Neural cell (in vitro differentiated cells): ENCODE data around the gene OGA. TPM values are rescaled to one million over a fixed set of nuclear protein-coding genes. Genes with fewer than 3 reads are reported as not detected.

Experiments used
- H2AFZ ChIP-seq: fragments of 200-600, 300-800 bp; sonication (generic), shearing (Covaris generic); 2 replicates; pipeline ENCODE4 v1.6.0; 2014; ENCODE audit warnings: low read depth, mild to moderate bottlenecking, antibody characterized with exemption, low read length, moderate library complexity
- H3F3A ChIP-seq: fragments of 200-600 bp; shearing (Covaris generic); 2 replicates; pipeline ENCODE4 v1.6.1; 2016; ENCODE audit warnings: mild to moderate bottlenecking, moderate library complexity, mixed read lengths, antibody characterized with exemption, low read length; ENCODE audit not compliant: insufficient read depth, poor library complexity, severe bottlenecking
- H3K27ac ChIP-seq: fragments of 200-600, 300-800 bp; sonication (generic), shearing (Covaris generic); 2 replicates; pipeline ENCODE4 v1.5.1; 2014; ENCODE audit warnings: mild to moderate bottlenecking, low read length, moderate library complexity
- H3K27me3 ChIP-seq: fragments of 300-800, 200-600 bp; sonication (generic), shearing (Covaris generic); 2 replicates; pipeline ENCODE4 v1.6.0; 2014; ENCODE audit warnings: mild to moderate bottlenecking, low read depth, low read length, moderate library complexity; ENCODE audit not compliant: insufficient read depth
- H3K36me3 ChIP-seq: fragments of 300-800, 200-600 bp; sonication (generic), shearing (Covaris generic); 2 replicates; pipeline ENCODE4 v1.5.1; 2014; ENCODE audit warnings: mild to moderate bottlenecking, antibody characterized with exemption, low read length, moderate library complexity; ENCODE audit not compliant: insufficient read depth
- H3K4me2 ChIP-seq: fragments of 300-800, 200-600 bp; sonication (generic), shearing (Covaris generic); 2 replicates; pipeline ENCODE4 v1.6.0; 2014; ENCODE audit warnings: mild to moderate bottlenecking, low read length
- H3K4me3 ChIP-seq: fragments of 300-800, 200-600 bp; sonication (generic), shearing (Covaris generic); 2 replicates; pipeline ENCODE4 v1.5.1; 2014; ENCODE audit warnings: mild to moderate bottlenecking, low read length, moderate library complexity
- H3K79me2 ChIP-seq: fragments of 200-600 bp; shearing (Covaris generic); replicated peaks from 2 replicates; pipeline ENCODE4 v1.6.0; 2014; ENCODE audit warnings: mild to moderate bottlenecking, low read length, moderate library complexity; ENCODE audit not compliant: insufficient read depth
- H3K9ac ChIP-seq: fragments of 300-800, 200-600 bp; sonication (generic), shearing (Covaris generic); 2 replicates; pipeline ENCODE4 v1.6.1; 2016; ENCODE audit warnings: mild to moderate bottlenecking, low read length, mixed read lengths
- H3K9me2 ChIP-seq: fragments of 200-600 bp; shearing (Covaris generic); 2 replicates; pipeline ENCODE4 v1.6.1; 2016; ENCODE audit warnings: mild to moderate bottlenecking, low read length, mixed read lengths; ENCODE audit not compliant: insufficient read depth
- H3K9me3 ChIP-seq: fragments of 200-600, 300-800 bp; sonication (generic), shearing (Covaris generic); 2 replicates; pipeline ENCODE4 v1.6.1; 2016; ENCODE audit warnings: mild to moderate bottlenecking, mixed run types, low read length, moderate library complexity, mixed read lengths
- H4K20me1 ChIP-seq: fragments of 200-600 bp; shearing (Covaris generic); 2 replicates; pipeline ENCODE4 v1.6.1; 2016; ENCODE audit warnings: mild to moderate bottlenecking, mixed run types; ENCODE audit not compliant: insufficient read depth
- CTCF ChIP-seq: fragments of 450-650 bp; IDR thresholded peaks from 2 replicates; pipeline ENCODE4 v1.5.1; 2014; ENCODE audit warnings: antibody characterized with exemption, mild to moderate bottlenecking, moderate library complexity; ENCODE audit not compliant: poor library complexity, severe bottlenecking
- EP300 ChIP-seq: fragments of 450-650 bp; conservative IDR thresholded peaks from 2 replicates; pipeline ENCODE4 v1.6.1; 2014; ENCODE audit warnings: antibody characterized with exemption, mild to moderate bottlenecking, moderate library complexity; ENCODE audit not compliant: poor library complexity, severe bottlenecking
- EZH2 ChIP-seq: fragments of 200-600, 300-800 bp; shearing (Covaris generic), sonication (generic); IDR thresholded peaks from 2 replicates; pipeline ENCODE4 v1.6.1; 2014; ENCODE audit warnings: antibody characterized with exemption, low read length, borderline replicate concordance, mild to moderate bottlenecking; ENCODE audit not compliant: insufficient read depth, poor library complexity, severe bottlenecking
- MXI1 ChIP-seq: fragments of 450-650 bp; conservative IDR thresholded peaks from 2 replicates; pipeline ENCODE4 v1.6.1; 2014; ENCODE audit warnings: antibody characterized with exemption, mild to moderate bottlenecking; ENCODE audit not compliant: poor library complexity, severe bottlenecking
- POLR2AphosphoS5 ChIP-seq: IDR thresholded peaks from 2 replicates; pipeline ENCODE4 v1.6.1; 2012
- RAD21 ChIP-seq: fragments of 450-650 bp; conservative IDR thresholded peaks from 2 replicates; pipeline ENCODE4 v1.6.1; 2014; ENCODE audit warnings: antibody characterized with exemption, mild to moderate bottlenecking, moderate library complexity
- REST ChIP-seq: IDR thresholded peaks from 2 replicates; pipeline ENCODE4 v1.6.1; 2012; ENCODE audit warnings: borderline replicate concordance
- SMC3 ChIP-seq: fragments of 450-650 bp; conservative IDR thresholded peaks from 2 replicates; pipeline ENCODE4 v1.6.1; 2014; ENCODE audit warnings: antibody characterized with exemption, mild to moderate bottlenecking, moderate library complexity; ENCODE audit not compliant: poor library complexity
- TAF1 ChIP-seq: IDR thresholded peaks from 2 replicates; pipeline ENCODE4 v1.6.1; 2012; ENCODE audit warnings: low read depth
- polyA plus RNA-seq: library from polyadenylated mRNA; depleted of rRNA; stranded (reverse); fragments of >200 nt; gene quantifications from 2 replicates; pipeline ENCODE4 v1.2.3, GENCODE V29; 2014

The OGA gene
- polyA plus RNA-seq, 1 donor from 2014 or later, result 357 TPM

GRCh38 chr10:101761226-101761625 is 57.0 kb downstream of the OGA start:
- no peak for TF ChIP-seq SMC3
- no peak for TF ChIP-seq RAD21
- no peak for TF ChIP-seq POLR2AphosphoS5
- no peak for TF ChIP-seq EZH2
- no peak for TF ChIP-seq EP300
- no peak for TF ChIP-seq TAF1
- TF ChIP-seq REST, result no peak
- no peak for TF ChIP-seq CTCF
- no peak for TF ChIP-seq MXI1
- no peaks in the 10 kb centered on the region for H3F3A ChIP-seq
- H3K79me2 ChIP-seq, result no peaks in the 10 kb centered on the region
- no peaks in the 10 kb centered on the region for H3K27me3 ChIP-seq
- no peaks in the 10 kb centered on the region for H3K36me3 ChIP-seq
- no peak overlapping the region for H3K27ac ChIP-seq
- no peaks in the 10 kb centered on the region for H3K9me2 ChIP-seq
- H3K4me3 ChIP-seq, result no peak overlapping the region
- no peaks in the 10 kb centered on the region for H4K20me1 ChIP-seq
- H2AFZ ChIP-seq, result no peak overlapping the region
- no peaks in the 10 kb centered on the region for H3K9me3 ChIP-seq
- H3K9ac ChIP-seq, result no peak overlapping the region
- H3K4me2 ChIP-seq, result no peak overlapping the region

- Histone ChIP-seq H3K4me2 (no peak overlapping the region), H3K79me2 (no peaks in the 10 kb centered on the region), H3K36me3 (no peaks in the 10 kb centered on the region), H3K4me3 (no peak overlapping the region), H4K20me1 (no peaks in the 10 kb centered on the region), H3K27me3 (no peaks in the 10 kb centered on the region), H2AFZ (no peak overlapping the region), H3K9me3 (no peaks in the 10 kb centered on the region), H3K9ac (no peak overlapping the region), H3F3A (no peaks in the 10 kb centered on the region), H3K27ac (no peak overlapping the region), H3K9me2 (no peaks in the 10 kb centered on the region)
- TF ChIP-seq TAF1 (no peak), EP300 (no peak), MXI1 (no peak), EZH2 (no peak), REST (no peak), CTCF (no peak), RAD21 (no peak), POLR2AphosphoS5 (no peak), SMC3 (no peak)
These were observed 57.7 kb downstream of the OGA start for GRCh38 chr10:101760510-101760909.
